Adrenal gland (tissue), 5 donors: ENCODE results near the gene MANEA.

Experiments
- CTCF ChIP-seq, 6 experiments: fragments of 450-650 bp in 4 of 6; fragments of 200-600 bp in 2 of 6; sonication (generic) in 1 of 6; IDR thresholded peaks; 1 replicate in 5 of 6; 2 replicates in 1 of 6; pipeline versions ENCODE4 v1.5.1 to v1.8.0; 2016 to 2021; ENCODE audit warnings: antibody characterized with exemption in 6 of 6, mild to moderate bottlenecking in 2 of 6, moderate library complexity in 1 of 6
- POLR2A ChIP-seq, 2 donors: fragments of 450-650 bp; IDR thresholded peaks; one replicate each; pipeline ENCODE4 v1.6.1; 2017; ENCODE audit warnings: antibody characterized with exemption in 2 of 2, mild to moderate bottlenecking in 2 of 2, moderate library complexity in 1 of 2
- donor health status: DM: no; HTN: no; CAD: no.

GRCh38 chr6:95578106-95578410 is 723 bp downstream of the MANEA start:
- peak in 1 of 6 experiments; percentile 2 for TF ChIP-seq CTCF (IDR thresholded peaks at IDR 0.05)
- TF ChIP-seq POLR2A (IDR thresholded peaks at IDR 0.05), result no peak
